GM21529 (cell line): ENCODE measurements around the gene PCK2.
"Not testable (repeated sequence)": the region's sequence is repeated elsewhere in the genome, so short reads cannot be mapped to it uniquely, and the experiment has no call there.

ENCODE experiments used
- ATAC-seq: cut with Tn5 transposase; IDR thresholded peaks from one replicate; pipeline ENCODE4 v1.9.1; 2021; ENCODE audit not compliant: unreplicated experiment

PCK2 gene

DNA sequence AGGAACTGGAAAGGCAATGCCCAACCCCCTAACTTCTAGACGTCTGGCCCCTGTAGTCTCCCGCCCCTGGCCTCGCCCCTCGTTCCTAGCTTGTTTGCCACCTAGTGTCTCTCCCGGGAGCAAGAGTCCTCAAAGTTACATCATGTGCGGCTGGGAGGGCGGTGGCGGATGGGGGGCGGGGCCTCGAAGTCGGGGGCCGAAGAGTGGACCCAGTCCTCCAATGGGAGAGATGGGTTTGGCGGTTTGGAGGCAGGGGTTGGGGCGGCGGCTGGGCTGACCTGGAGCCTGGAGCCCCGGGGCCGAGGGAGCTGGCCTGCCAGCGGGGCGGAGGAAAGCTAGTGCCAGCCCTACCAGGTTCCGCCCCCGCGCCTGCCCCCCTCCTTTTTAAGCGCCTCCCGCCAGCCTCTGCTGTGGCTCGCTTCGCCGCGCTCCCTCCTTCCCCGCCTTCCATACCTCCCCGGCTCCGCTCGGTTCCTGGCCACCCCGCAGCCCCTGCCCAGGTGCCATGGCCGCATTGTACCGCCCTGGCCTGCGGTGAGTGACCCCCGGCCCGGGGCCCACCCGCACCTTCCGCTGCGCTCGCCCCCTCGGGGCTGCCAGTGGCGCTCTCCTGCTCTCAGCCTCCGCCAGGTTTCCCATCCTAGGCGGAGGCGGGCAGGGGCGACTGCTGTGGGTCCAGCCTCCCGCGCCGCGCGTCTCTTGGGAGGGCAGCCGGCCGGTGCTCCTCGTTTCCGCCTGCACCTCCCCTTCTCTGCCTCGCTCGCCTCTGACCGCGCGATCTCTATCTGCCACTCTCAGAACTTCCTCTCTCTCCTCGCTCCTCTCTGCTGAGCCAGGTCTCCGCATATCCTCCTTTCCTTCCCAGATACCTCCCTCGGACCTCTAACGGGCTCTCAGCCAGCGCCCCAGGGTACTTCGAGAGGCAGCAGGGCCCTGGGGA is at the start of gene PCK2:
Gene PCK2 (plus strand): TSS at position 411 of the 940 bp plus-strand sequence. CDS start 95 bp downstream, at position 506.
- peak; percentile 64 for ATAC-seq

DNA sequence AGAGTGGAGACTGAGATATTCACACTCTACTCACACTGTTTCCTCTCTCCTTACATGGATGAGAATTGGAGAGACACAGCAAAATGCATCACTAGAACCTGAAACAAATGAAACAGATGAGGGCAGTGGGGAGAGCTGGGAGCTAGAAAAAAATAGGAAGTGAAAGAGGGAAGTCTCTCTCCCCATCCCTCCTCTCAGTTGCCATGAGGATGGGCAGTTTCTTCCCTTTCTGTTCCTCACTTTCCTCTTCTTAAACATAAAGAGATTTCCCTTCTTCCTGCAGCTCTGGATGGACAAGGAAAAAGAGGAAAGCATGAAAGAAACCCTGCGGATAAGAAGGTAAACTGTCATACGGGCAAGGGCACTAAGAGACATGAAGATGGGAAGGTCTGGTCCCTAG is 45.1 kb upstream of the PCK2 start:
- not testable (repeated sequence) for ATAC-seq

DNA sequence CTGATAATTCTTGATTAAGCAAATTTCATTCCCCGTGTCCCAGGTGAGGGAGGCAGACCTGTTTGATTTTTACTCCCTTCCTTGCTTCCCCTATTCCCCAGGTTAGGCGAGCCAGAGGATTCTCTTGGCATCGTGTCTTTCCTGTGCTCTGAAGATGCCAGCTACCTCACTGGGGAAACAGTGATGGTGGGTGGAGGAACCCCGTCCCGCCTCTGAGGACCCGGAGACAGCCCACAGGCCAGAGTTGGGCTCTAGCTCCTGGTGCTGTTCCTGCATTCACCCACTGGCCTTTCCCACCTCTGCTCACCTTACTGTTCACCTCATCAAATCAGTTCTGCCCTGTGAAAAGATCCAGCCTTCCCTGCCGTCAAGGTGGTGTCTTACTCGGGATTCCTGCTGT is 43.4 kb upstream of the PCK2 start:
- ATAC-seq, result not testable (repeated sequence)

DNA sequence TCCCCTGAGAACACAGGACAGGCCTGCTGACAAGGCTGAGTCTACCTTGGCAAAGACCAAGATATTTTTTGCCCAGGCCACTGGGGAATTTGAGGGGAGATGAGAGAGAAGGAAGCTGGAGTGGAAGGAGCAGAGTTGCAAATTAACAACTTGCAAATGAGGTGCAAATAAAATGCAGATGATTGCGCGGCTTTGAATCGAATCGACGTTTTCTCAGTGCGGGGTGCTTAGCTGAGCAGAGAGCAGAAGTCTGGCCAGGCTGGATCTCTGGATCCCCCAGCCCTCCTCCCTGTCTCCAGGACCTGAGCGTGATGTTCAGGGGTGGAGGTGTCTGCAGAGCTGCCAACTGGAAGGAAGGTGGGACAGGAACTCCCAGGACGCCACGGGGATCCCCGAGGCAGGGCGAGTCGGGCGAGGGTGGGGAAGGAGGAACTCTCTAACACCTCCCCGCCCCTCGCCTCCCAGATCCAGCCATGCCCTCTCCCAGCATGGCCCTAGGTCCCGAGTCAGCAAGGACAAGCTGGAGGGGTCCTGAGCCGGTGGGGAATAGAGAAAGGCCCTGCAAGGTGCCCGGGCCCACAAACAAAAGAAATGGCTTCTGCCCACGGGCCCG is 42.8 kb upstream of the PCK2 start:
- peak; percentile 19 for ATAC-seq

DNA sequence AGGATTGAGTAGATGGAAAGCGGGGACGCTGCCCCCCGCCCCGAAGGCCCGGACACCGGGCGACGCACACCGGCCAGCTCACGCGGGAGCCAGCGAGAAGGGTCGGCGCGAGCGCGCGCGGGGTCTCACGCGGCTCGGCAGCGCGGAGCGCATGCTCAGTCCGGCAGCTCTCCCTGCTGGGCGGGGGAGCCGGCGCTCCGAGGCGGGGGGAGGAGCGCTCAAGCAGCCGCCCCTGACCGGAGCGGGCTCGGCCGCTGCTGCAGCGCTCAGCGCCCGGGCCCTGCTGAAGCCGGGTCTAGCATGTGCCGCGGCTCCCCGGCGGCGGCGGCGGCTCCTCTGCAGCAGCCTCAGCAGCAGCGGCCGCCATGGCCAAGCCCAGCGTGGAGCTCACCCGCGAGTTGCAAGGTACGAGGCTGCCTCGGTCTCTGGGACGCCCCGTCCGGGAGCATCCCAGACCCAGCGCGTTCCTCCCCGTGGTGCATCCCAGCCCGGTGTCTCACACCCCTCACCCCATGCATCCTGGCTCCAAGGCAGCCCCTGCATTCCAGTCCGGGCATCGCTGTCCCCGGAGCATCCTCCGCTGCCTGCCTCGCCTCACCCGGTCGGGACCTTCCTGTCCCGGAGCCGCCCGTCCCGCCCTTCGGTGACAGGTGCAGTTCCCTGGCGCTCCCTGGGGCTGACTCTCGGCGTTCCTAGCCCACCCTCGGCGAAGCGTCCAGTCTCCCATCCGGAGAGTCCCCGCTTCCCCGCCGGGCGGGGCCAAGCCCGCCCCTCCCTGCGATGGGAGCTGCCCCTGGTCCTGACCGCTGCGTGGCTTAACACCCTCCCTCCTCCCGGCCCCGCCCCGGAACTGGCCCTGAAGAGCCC is 42.1 kb upstream of the PCK2 start, which contains the start of gene CARMIL3:
Gene CARMIL3 (plus strand): TSS at position 221 of the 867 bp plus-strand sequence. CDS start 145 bp downstream, at position 366.
- ATAC-seq, result peak; percentile 76

DNA sequence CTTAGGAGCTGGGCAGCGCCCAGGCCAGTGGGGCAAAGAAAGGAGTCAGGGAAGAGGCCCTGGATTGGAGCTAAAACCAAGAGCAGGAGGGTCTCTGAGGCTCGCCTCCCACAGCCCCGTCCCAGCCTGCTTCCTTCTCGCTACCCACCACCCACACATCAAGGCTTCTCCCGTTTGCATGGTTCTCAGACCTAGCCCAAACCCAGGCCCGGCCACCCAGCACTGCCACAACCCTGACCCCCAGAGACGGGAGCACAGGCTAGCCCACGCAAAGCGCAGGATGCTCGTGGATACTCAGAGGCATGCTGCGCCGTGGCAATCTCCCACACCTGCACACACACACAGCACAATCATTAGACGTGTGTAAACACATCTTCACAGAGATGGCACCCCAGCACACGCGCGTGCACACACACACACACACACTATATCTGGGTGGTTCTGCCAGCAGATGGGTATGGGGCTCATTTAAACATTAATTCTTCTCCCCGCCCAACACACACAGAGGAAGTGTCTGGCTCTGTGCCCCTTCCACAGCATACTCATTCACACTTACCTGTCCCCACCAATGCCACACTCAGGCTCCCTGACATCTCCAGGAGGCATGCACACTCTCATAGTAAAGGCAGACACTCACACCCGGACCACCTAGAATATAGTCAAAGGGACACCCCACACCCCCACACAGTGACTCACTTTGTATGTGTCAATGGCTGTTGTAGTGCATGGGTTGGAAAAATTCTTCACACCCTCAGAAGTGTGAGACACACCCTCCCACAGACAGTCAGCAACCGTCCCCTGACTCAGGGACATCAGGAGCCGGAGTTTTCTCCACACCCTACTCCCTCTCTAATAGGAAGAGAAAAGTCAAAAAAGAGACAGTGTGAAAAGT is 41.2 kb upstream of the PCK2 start:
- no peak for ATAC-seq

DNA sequence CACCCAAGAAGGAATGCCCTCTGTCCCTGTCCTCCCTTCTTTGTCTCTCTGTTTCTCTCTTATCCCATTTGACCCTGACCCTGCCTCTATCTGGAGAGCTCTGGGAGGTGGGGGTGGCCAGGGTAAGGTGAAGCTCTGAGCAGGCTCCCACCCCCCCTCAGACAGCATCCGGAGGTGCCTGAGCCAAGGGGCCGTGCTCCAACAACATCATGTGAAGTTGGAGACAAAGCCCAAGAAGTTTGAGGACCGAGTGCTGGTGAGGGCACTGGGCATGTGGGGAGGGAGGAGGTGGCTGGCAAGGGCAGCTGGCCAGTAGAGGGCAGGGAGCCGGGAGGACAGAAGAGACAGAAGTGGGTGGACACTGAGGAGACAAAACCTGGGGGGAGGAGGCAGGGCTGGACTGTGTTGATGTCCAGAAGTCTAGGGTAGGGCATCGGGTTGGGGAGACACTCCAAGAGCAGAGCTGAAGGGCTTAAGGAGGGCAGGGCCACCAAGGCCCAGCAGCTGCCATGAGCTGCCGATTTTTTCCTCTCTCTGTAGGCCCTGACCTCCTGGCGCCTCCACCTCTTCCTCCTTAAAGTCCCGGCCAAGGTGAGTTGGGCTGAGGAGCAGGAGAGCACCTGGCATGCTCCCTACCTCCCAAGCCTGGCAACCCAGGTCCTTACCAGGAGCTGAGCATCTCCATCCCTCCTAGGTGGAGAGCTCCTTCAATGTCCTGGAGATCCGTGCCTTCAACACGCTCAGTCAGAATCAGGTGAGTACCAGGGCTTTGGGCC is 40.4 kb upstream of the PCK2 start:
- no peak for ATAC-seq

DNA sequence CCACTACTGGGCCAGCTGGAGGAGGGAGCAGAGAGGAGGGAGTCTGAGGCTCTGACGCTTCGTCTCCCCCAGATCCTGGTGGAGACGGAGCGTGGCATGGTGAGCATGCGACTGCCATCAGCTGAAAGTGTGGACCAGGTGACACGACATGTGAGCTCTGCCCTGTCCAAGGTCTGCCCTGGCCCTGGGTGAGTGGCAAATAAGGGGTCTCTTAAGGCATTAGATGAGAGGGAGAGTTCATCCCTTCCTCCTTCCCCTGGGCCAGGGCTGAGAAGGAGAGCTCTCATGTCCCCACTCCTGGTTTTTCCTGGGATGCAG is 39.8 kb upstream of the PCK2 start:
- no peak for ATAC-seq

DNA sequence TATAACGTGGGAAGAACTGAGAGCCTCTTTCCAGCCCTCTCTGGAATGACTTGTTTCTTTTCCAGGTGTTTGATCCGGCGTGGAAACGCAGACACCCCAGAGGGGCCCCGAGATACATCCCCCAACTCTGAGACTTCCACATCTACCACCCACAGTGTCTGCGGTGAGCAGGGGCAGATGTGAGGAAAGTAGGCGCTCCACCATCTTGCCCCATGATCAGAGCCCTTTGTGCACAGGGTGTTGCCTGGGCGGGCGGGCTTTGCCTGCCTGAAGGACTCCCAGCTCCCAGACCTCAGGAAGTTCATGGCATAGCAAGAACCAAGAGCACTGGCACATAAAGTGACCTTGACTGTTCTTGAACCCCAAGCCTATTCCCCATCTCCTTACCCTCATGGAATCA is 39.5 kb upstream of the PCK2 start:
- ATAC-seq, result no peak

DNA sequence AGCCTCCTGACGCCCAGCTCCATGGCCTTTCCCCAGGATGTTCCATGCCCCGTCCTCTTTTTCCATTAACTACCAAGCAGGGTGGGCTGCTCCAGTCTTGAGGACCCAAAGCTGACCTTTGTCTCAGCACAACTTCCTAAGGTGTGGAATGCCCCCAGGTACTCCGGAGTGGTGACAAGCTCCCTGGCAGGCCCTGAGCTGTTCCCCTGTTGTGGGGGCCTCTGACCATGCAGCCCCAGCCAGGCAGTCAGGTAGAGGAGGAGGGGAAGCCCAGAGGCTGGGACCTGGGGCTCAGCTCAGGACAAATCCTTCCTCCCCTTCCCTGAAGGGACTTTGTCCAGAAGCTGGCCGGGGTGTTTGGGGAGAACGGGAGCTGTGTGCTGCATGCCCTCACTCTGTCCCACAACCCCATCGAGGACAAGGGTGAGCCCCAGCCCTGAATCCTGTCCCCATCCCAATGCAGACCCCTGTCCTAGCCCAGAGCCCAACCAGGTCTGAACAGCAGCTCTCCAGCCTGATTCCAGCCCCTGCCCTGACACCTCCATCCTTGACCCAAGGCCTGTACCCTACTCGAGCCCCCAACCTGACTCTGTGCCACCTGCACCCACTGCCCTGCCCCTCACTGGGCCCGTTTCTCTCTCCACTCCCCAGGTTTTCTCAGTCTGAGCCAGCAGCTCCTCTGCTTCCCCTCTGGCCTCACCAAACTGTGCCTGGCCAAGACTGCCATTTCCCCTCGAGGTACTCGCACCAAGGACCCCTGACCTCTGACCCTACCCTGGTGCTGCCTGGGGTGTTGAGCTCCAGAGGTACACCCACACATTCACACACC is 37.9 kb upstream of the PCK2 start:
- ATAC-seq, result no peak

DNA sequence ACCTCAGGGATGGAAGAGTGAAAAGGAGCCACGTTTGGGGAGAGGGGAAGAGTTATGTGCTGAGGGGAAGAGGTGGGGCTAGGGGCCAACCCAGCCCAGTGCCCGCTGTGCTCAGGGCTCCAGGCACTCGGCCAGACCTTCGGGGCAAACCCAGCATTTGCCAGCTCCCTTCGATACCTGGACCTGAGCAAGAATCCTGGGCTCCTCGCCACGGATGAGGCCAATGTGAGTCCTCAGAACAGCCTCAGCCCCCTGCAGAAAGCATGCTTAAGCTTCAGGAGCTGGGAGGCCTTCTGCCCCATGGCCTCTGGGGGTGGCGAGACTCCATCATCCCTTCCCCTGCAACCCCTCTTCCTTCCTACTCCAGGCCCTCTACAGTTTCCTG is 37.3 kb upstream of the PCK2 start:
- no peak for ATAC-seq

DNA sequence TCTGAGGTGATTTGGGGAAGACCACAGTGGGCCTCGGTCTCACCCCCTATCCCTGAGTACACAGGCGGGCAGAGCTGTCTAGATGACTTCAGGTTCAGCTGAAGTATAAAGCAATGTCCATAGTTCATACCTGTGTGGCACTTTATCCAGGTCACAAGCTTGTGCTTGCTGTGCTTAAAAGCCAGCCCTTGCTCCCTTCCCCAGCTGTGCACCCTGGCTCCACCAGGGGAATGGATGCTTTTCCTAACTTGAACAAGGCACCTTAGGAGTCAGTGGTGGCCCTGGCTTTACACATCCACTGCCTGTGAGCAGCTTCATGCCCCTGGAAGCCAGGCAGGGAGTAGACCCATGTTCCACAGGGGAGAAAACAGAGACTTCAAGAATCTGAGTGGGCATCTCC is 36.8 kb upstream of the PCK2 start:
- ATAC-seq, result no peak

DNA sequence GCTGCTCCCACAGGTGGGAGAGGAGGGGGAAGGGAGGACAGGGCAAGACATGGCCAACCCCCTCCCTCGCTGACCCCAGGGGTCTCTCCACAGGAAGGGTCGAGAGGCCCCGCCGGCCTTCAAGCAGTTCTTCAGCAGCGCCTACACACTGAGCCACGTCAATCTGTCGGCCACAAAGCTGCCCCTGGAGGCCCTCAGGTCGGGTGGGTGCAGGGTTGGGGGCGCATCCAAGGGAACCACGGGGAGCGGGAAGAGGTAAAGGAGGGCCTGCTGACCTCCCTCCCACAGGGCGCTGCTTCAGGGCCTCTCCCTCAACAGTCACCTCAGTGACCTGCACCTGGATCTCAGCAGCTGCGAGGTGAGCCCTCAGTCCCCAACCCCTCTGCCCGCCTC is 36.2 kb upstream of the PCK2 start:
- no peak for ATAC-seq

DNA sequence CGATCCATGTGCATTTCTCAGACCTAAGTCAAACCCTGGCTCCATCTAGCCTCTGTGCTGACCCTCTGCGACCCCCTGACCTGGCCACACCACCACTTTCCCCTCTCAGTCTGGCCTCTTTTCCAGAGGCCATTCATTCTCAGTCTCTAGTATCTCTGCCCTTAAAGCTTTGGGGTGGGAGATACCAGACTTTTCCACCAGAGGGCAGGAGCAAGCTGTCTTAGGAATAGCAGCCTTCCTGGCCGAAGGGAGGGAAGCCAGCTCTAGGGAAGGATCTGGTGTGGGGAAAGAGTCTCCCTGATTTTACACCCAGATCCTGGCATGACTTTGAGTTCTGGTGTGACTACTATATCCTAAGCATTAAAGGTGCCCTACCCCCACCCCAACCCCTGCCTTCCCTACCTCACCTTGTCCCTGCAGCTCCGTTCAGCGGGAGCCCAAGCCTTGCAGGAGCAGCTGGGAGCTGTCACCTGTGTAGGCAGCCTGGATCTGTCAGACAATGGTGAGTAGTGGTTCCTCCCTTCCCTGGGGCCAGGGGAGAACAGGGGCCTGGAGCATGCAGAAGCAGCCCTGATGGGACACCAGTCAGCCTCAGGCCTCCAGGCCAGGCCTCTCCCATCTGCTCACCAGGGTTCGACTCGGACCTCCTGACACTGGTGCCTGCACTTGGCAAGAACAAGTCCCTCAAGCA is 35.7 kb upstream of the PCK2 start:
- ATAC-seq, result no peak

DNA sequence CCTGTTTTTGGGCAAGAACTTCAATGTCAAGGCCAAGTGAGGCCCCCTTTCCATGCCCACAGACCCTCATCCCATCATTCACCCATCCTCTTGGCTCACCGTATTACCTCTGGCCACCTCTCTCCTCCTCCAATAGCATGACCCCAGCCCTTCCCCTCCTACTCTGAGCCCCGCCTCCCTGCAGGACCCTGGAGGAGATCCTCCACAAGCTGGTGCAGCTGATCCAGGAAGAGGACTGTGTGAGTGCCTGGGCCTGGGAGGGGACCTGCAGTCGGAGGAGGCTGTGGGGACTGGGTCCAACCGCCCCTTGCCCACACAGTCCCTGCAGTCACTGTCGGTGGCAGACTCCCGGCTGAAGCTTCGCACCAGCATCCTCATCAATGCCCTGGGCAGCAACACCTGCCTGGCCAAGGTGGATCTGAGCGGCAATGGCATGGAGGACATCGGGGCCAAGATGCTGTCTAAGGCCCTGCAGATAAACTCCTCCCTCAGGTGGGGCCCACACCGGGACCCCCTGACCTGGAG is 35.1 kb upstream of the PCK2 start:
- no peak for ATAC-seq

DNA sequence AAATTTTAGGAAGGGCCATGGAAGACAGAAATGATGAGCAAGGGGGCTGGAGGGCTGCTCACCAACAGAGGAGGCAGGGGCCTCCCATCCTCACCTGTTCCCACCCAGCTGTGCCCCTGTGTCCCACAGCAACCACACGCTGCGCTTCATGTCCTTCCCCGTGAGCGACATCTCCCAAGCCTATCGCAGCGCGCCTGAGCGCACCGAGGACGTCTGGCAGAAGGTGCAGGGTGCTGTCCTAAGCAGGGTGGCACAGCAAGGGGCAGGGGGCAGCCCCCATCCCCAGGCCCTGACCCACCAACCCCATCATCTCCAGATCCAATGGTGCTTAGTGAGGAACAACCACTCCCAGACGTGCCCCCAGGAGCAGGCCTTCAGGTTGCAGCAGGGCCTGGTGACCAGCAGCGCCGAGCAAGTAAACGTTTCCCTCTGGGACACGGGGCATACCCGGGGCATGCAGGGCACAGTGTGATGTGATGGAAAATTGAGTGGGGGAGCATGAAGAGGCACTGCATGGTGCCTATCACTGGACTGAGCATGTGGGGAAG is 34.2 kb upstream of the PCK2 start:
- no peak for ATAC-seq

DNA sequence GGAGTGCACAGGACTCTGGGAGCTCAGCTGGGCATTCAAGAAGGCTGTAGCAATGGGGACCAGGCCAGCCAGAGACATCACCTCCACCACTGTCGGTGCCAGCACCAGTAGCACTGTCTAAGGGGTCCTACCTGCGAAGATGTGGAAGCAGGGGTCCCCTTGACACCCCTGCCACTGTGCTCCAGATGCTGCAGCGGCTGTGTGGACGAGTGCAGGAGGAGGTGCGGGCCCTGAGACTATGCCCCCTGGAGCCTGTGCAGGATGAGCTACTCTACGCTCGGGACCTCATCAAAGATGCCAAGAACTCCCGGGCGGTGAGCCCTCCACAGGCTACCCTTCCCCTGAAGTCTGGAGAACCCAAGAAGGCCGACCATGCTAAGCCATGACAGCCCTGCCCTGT is 33.7 kb upstream of the PCK2 start:
- no peak for ATAC-seq
